ENCODE results near the gene REC114. TPM values are rescaled to one million over a fixed set of nuclear protein-coding genes. Genes with fewer than 3 reads are reported as not detected.

The REC114 gene
- total RNA-seq, 1 experiment from 2014 or later: not detected

GRCh38 chr15:73555080-73555479 lies 112.1 kb downstream of the REC114 start (continued):
- TF ChIP-seq AR (CRISPR knock-in tag; IDR thresholded peaks at IDR 0.05) (no peak), SOX15 (CRISPR knock-in tag; IDR thresholded peaks at IDR 0.05) (no peak)
- TF ChIP-seq, protein P1, sequence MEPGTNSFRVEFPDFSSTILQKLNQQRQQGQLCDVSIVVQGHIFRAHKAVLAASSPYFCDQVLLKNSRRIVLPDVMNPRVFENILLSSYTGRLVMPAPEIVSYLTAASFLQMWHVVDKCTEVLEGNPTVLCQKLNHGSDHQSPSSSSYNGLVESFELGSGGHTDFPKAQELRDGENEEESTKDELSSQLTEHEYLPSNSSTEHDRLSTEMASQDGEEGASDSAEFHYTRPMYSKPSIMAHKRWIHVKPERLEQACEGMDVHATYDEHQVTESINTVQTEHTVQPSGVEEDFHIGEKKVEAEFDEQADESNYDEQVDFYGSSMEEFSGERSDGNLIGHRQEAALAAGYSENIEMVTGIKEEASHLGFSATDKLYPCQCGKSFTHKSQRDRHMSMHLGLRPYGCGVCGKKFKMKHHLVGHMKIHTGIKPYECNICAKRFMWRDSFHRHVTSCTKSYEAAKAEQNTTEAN (CRISPR knock-in tag; IDR thresholded peaks at IDR 0.05): no peak

DNA sequence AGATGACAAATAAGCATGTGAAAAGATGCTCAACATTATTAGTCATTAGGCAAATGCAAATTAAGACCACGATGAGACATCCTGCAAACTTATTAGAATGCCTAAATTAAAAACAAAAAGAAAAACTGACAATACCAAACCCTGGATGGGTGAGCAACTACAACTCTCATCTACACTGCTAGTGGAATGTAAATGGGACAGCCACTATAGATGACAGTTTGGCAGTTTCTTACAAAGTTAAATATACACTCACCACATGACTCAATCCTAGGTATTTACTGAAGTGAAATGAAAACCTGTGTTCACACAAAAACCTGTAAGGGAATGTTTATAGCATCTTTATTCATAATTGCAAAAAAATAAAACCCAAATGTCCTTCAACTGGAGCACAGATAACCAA lies 115.6 kb downstream of the REC114 start:
- POLR2A ChIA-PET: interaction anchor here (1.0 kb wide), 1 partner anchor 150 kb away, joined by 3 read pairs; no protein-coding TSS in a partner anchor
- TF ChIP-seq ETV6 (CRISPR knock-in tag; IDR thresholded peaks at IDR 0.05): no peak
- TF ChIP-seq HMGA2 (CRISPR knock-in tag; IDR thresholded peaks at IDR 0.05): no peak
- no peak for TF ChIP-seq ESRRA (CRISPR knock-in tag; IDR thresholded peaks at IDR 0.05; ENCODE audit: borderline replicate concordance)
- TF ChIP-seq, protein P2, sequence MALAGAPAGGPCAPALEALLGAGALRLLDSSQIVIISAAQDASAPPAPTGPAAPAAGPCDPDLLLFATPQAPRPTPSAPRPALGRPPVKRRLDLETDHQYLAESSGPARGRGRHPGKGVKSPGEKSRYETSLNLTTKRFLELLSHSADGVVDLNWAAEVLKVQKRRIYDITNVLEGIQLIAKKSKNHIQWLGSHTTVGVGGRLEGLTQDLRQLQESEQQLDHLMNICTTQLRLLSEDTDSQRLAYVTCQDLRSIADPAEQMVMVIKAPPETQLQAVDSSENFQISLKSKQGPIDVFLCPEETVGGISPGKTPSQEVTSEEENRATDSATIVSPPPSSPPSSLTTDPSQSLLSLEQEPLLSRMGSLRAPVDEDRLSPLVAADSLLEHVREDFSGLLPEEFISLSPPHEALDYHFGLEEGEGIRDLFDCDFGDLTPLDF (CRISPR knock-in tag; IDR thresholded peaks at IDR 0.05): no peak
- TF ChIP-seq, protein P3, sequence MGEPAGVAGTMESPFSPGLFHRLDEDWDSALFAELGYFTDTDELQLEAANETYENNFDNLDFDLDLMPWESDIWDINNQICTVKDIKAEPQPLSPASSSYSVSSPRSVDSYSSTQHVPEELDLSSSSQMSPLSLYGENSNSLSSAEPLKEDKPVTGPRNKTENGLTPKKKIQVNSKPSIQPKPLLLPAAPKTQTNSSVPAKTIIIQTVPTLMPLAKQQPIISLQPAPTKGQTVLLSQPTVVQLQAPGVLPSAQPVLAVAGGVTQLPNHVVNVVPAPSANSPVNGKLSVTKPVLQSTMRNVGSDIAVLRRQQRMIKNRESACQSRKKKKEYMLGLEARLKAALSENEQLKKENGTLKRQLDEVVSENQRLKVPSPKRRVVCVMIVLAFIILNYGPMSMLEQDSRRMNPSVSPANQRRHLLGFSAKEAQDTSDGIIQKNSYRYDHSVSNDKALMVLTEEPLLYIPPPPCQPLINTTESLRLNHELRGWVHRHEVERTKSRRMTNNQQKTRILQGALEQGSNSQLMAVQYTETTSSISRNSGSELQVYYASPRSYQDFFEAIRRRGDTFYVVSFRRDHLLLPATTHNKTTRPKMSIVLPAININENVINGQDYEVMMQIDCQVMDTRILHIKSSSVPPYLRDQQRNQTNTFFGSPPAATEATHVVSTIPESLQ (CRISPR knock-in tag; IDR thresholded peaks at IDR 0.05): no peak
- no peak for TF ChIP-seq CREM (CRISPR knock-in tag; IDR thresholded peaks at IDR 0.05)
- Mint-ChIP-seq H3K9me3 (no peaks in the 10 kb centered on the region), H3K27me3 (ENCODE audit: low read depth) (no peaks in the 10 kb centered on the region), H3K36me3 (peaks cover 35% of the 10 kb centered on the region), H3K4me3 (no peak overlapping the region), H3K27ac (no peak overlapping the region), H3K4me1 (peaks cover 26% of the 10 kb centered on the region)
- no peak for DNase-seq (ENCODE audit: low spot score)
- no peak for ATAC-seq
- CTCF ChIA-PET: interaction anchor here (0.8 to 1.2 kb wide), 2 partner anchors 141 to 146 kb away, joined by 3 to 5 read pairs; no protein-coding TSS in a partner anchor

DNA sequence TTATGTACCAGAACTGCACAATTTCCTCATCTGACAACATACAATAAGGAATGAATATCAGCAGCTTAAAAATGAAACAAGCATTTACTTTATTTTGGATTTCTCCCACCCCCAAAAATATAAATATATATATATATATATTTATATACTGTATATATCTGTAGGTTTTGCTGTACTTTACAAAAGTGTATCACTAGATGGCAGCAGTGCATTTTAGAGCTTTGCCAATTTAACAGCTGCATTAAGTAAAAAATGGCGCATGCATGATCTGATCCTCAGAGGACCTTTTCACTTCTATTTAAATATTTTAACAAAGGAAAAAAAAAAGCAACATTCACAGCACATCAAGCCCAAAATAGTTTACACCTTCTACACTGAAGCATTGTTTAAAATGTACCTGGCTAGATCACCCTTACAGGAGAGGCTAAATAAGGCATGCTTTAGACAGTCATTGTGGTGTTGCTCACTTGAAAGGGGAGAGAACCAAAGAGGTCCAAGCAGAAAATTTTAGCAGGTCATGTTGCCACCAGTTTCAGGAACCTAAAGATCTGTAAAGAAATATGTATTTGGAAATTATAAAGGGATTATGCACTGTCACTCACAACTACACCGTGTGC lies 117.6 kb downstream of the REC114 start:
- Mint-ChIP-seq H3K36me3 (peaks cover 42% of the 10 kb centered on the region), H3K27me3 (ENCODE audit: low read depth) (no peaks in the 10 kb centered on the region), H3K9me3 (no peaks in the 10 kb centered on the region), H3K4me1 (peaks cover 13% of the 10 kb centered on the region), H3K27ac (no peak overlapping the region), H3K4me3 (no peak overlapping the region)
- ChIA-PET CTCF (interaction anchor here (0.5 to 2.9 kb wide), 19 partner anchors 9 to 256 kb away, joined by 3 to 23 read pairs (median 4); no protein-coding TSS in a partner anchor), POLR2A (interaction anchor here (0.6 kb wide), 1 partner anchor 11 kb away, joined by 3 read pairs; no protein-coding TSS in a partner anchor)
- ATAC-seq (peak; percentile 46; the same call in 1 of the 2 replicates), DNase-seq (ENCODE audit: low spot score) (no peak)
- TF ChIP-seq SMAD4 (CRISPR knock-in tag; IDR thresholded peaks at IDR 0.05) (no peak), STAT6 (CRISPR knock-in tag; conservative IDR thresholded peaks at IDR 0.05; ENCODE audit: low read depth) (no peak)
- TF ChIP-seq, protein P4, sequence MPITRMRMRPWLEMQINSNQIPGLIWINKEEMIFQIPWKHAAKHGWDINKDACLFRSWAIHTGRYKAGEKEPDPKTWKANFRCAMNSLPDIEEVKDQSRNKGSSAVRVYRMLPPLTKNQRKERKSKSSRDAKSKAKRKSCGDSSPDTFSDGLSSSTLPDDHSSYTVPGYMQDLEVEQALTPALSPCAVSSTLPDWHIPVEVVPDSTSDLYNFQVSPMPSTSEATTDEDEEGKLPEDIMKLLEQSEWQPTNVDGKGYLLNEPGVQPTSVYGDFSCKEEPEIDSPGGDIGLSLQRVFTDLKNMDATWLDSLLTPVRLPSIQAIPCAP (CRISPR knock-in tag; IDR thresholded peaks at IDR 0.05): no peak
- TF ChIP-seq, protein P5, sequence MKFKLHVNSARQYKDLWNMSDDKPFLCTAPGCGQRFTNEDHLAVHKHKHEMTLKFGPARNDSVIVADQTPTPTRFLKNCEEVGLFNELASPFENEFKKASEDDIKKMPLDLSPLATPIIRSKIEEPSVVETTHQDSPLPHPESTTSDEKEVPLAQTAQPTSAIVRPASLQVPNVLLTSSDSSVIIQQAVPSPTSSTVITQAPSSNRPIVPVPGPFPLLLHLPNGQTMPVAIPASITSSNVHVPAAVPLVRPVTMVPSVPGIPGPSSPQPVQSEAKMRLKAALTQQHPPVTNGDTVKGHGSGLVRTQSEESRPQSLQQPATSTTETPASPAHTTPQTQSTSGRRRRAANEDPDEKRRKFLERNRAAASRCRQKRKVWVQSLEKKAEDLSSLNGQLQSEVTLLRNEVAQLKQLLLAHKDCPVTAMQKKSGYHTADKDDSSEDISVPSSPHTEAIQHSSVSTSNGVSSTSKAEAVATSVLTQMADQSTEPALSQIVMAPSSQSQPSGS (CRISPR knock-in tag; IDR thresholded peaks at IDR 0.05; ENCODE audit: borderline replicate concordance, low read depth): no peak
